Activated CD4-positive, alpha-beta memory T cell treated with anti-CD3 and anti-CD28 coated beads, Interleukin-2, amount 10 ng/mL, durations not matched to agents 7 days and 5 days (primary cell): Measurements from ENCODE around the gene CHD5. TPM values are rescaled to one million over a fixed set of nuclear protein-coding genes. Genes with fewer than 3 reads are reported as not detected.

Experiments used
- CTCF ChIA-PET: fragments of 350-600 bp; sonication (Branson Sonifier 250); formaldehyde crosslinking; loops from one replicate; lab custom pipeline; 2021; ENCODE audit warnings: antibody characterized with exemption, inconsistent platforms; lab: Charles Lee
- POLR2A ChIA-PET: fragments of 350-600 bp; sonication (Branson Sonifier 250); formaldehyde crosslinking; loops from one replicate; lab custom pipeline; 2021; ENCODE audit warnings: antibody characterized with exemption; lab: Charles Lee
- DNase-seq: peaks from one replicate; pipeline ENCODE4 v3.0.0-alpha.2; 2020
- H3K27ac Mint-ChIP-seq: one replicate; pipeline ENCODE4 v1.8.0; 2021; ENCODE audit warnings: mild to moderate bottlenecking, mixed read lengths
- H3K27me3 Mint-ChIP-seq: one replicate; pipeline ENCODE4 v1.8.0; 2021; ENCODE audit warnings: mixed read lengths
- H3K36me3 Mint-ChIP-seq: one replicate; pipeline ENCODE4 v1.8.0; 2021; ENCODE audit warnings: low read depth, mixed read lengths
- H3K4me1 Mint-ChIP-seq: one replicate; pipeline ENCODE4 v1.8.0; 2021; ENCODE audit warnings: mixed read lengths
- H3K4me3 Mint-ChIP-seq: one replicate; pipeline ENCODE4 v1.8.0; 2021; ENCODE audit warnings: mild to moderate bottlenecking, mixed read lengths
- H3K9me3 Mint-ChIP-seq: one replicate; pipeline ENCODE4 v1.8.0; 2021; ENCODE audit warnings: mixed read lengths
- total RNA-seq, 2 experiments: library from RNA; stranded (reverse); gene quantifications; one replicate each; pipeline ENCODE4 v1.2.3, GENCODE V29; 2021

CHD5 gene
- total RNA-seq, 2 experiments from 2014 or later = 0.10 to 0.18 TPM

DNA sequence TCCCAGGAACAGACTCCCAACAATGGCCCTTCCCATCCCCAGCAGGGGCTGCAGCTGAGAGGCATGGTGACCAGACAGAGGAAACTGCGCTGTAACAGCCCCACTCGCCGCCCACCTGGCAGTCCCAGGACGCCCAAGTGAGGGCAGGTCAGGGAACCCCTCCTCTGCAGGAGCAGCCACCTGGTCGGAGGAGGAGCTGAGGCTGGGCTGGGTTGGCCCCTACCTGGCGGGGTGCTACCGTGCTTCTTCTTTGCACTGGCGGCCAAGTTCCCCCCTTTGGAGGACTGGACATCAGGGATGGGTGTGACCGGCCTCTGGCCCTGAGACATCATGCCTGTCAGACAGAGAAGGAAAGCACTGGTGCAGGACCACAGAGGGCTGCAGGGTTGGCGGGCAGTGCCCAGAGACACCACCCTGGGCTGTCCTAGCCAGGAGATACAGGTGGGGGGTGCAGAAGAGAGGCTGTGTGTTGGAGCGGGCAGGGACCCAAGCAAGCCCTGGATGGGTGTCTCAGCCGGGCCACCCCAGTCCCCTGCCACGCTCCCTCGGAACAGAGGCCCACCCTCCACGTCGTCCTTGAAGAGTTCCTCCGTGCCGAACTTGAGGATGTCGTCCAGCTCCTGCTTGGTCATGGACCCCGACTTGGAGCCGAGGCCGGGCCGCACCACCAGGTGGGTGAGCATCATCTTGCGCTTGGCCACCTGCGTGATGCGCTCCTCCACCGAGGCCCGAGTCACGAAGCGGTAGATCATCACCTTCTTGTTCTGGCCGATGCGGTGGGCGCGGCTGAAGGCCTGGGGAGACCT lies 51.6 kb downstream of the CHD5 start:
- H3K27ac Mint-ChIP-seq = no peak overlapping the region
- ChIA-PET CTCF (no interaction called here), POLR2A (no interaction called here)
- no peaks in the 10 kb centered on the region for H3K27me3 Mint-ChIP-seq
- no peak overlapping the region for H3K4me3 Mint-ChIP-seq
- DNase-seq = no peak
- no peaks in the 10 kb centered on the region for H3K36me3 Mint-ChIP-seq
- H3K4me1 Mint-ChIP-seq = peaks cover 2% of the 10 kb centered on the region
- H3K9me3 Mint-ChIP-seq = peaks cover 3% of the 10 kb centered on the region

DNA sequence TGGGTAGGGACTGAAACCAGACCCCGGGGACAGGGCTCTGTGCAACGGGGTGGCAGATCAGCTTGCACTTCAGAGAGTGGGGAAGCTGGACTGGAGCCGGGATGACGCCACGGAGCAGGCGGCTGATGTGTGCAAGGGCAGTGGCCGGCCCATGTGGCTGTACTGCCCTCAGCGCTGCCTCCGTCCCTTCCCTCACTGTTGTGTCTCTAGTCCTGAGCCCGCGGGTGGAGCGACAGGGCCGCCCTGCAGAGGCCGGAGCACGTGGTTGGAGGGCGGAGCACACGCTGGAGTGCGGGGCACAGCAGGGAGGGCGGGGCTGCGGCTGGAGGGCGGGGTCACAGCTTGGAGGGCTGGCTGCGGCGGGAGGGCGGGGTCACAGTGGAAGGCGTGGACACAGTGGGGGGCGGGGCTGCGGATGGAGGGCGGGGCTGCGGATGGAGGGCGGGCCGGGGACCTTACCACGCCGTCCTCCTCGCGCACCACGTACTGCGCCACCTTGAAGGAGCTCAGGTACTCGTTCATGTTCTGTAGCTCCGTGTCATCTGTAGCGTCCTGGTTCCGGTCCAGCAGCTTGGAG lies 52.4 kb downstream of the CHD5 start:
- H3K27me3 Mint-ChIP-seq = no peaks in the 10 kb centered on the region
- ChIA-PET CTCF (no interaction called here), POLR2A (no interaction called here)
- H3K4me1 Mint-ChIP-seq = peaks cover 2% of the 10 kb centered on the region
- peaks cover 3% of the 10 kb centered on the region for H3K9me3 Mint-ChIP-seq
- H3K36me3 Mint-ChIP-seq = no peaks in the 10 kb centered on the region
- no peak overlapping the region for H3K4me3 Mint-ChIP-seq
- H3K27ac Mint-ChIP-seq = no peak overlapping the region
- peak; percentile 76 for DNase-seq

DNA sequence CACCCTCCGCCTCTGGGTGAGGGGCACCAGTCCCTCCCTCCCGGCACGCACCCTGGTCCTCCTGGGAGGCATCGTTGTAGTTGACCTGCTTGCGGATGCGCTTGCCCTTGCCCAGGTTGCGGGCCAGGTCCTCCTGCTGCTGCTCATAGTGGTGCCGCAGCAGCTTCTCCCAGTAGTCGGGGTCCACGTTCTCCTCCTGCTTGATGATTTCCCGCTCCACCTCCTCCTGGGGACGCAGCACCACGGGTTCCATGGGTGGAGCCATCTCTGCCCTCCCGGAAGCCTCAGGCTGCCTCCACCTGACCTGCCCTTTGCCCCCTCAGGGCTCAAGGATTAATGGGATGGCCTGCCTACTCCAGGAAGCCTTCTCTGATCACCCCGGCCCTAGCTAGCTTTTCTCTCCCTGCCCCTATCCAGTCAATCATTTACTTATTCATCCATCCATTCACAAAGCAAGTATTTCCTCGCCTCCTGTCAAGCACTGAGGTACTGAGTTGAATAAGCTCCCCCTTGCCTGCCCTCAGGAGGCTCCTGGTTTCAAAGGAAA lies 53.5 kb downstream of the CHD5 start:
- Mint-ChIP-seq H3K27me3 (no peaks in the 10 kb centered on the region), H3K4me3 (no peak overlapping the region), H3K27ac (no peak overlapping the region), H3K4me1 (peaks cover 2% of the 10 kb centered on the region), H3K36me3 (no peaks in the 10 kb centered on the region), H3K9me3 (no peaks in the 10 kb centered on the region)
- ChIA-PET CTCF (no interaction called here), POLR2A (no interaction called here)
- DNase-seq = no peak

DNA sequence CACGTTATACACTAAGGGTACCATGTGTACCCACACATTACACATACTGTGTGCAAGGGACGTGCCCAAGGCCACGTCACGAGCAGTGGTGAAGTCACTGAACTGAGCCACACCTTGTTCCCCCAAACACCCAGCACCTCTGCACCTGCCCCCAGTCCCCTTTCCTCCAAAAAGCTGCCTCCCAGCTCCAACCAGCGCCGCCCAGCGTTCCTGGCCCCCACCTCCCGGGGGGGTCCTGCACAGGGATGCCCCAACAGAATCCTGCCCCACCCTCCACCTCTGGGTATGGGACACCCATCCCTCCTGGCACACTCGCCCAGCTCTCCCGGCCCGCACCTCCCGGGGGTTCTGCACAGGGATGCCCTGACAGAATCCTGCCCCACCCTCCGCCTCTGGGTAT lies 54.1 kb downstream of the CHD5 start:
- H3K27ac Mint-ChIP-seq = no peak overlapping the region
- ChIA-PET CTCF (no interaction called here), POLR2A (no interaction called here)
- no peaks in the 10 kb centered on the region for H3K9me3 Mint-ChIP-seq
- no peaks in the 10 kb centered on the region for H3K36me3 Mint-ChIP-seq
- no peak for DNase-seq
- peaks cover 2% of the 10 kb centered on the region for H3K4me1 Mint-ChIP-seq
- no peaks in the 10 kb centered on the region for H3K27me3 Mint-ChIP-seq
- no peak overlapping the region for H3K4me3 Mint-ChIP-seq

DNA sequence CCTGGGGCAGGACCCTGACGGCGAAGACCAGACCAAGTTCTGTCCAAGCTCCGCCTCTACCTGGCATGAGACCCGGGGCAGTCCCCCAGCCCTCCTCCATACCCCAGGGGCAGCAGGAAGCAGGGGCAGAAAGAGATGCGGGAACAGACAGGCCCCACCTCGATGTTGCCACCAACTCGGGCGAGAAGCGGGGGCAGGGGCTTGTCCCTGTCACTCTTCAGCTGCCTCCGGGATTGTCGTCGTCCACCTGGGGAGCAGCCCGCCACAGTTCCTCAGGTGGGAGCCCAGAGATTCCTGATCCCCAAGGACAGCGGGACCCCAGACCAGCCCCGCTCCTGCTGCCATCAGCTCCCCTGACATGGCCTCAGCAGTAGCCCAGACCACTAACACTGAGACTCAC lies 54.8 kb downstream of the CHD5 start:
- H3K9me3 Mint-ChIP-seq = no peaks in the 10 kb centered on the region
- CTCF ChIA-PET = no interaction called here
- no peaks in the 10 kb centered on the region for H3K36me3 Mint-ChIP-seq
- H3K4me1 Mint-ChIP-seq = peaks cover 2% of the 10 kb centered on the region
- POLR2A ChIA-PET = no interaction called here
- no peaks in the 10 kb centered on the region for H3K27me3 Mint-ChIP-seq
- DNase-seq = no peak
- no peak overlapping the region for H3K27ac Mint-ChIP-seq
- no peak overlapping the region for H3K4me3 Mint-ChIP-seq

DNA sequence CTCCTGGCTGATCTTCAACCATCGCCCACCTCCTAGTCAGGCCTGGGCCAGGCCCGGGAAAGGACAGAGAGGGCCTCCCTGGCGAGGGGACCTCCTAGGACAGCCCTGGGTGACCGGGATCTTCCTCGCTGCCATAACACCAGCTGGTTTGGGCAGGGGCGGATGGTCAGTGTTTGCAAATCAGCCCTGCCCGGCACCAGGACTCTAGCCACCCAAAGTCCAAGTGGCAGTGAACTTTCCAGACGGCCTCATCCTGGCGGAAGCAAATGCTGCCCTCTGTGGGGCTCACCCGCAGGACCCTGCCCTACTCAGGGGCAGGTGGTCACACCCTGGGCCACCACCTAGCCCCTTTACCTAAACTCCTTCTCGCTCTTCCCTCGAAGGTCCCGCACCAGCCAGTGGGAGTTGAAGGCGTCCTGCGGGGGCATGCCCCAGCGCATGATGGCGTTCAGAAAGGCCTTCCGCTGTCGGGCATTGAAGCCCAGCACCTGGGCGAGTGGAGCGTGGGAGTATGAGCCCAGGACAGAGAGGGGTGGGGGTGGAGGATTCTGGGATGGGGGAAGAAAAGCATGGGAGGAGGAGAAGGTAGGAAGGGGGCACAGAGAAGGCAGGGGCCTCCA lies 55.3 kb downstream of the CHD5 start:
- no peak for DNase-seq
- no peak overlapping the region for H3K4me3 Mint-ChIP-seq
- H3K27me3 Mint-ChIP-seq = no peaks in the 10 kb centered on the region
- H3K4me1 Mint-ChIP-seq = peaks cover 2% of the 10 kb centered on the region
- ChIA-PET POLR2A (no interaction called here), CTCF (no interaction called here)
- no peak overlapping the region for H3K27ac Mint-ChIP-seq
- H3K36me3 Mint-ChIP-seq = no peaks in the 10 kb centered on the region
- H3K9me3 Mint-ChIP-seq = no peaks in the 10 kb centered on the region

DNA sequence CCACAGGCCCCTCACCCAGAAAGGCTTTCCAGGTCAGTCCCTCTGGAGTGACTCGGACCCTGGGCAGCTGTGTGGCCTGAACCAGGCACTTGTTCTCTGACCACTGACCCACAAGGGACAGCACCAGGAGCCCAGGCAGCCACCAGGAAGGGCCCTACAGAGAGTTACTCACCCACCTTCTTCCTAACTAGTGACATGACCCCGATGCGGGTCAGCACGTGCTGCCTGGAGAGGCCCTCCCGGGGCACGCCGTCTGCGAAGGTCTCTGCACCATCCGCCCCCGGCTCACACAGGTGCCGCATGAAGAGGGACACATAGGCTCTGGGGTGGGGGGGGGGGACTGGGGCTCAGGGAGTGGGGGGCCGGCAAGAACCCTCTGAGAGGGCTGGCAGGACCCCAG lies 55.8 kb downstream of the CHD5 start:
- Mint-ChIP-seq H3K9me3 (no peaks in the 10 kb centered on the region), H3K4me1 (peaks cover 2% of the 10 kb centered on the region), H3K27me3 (no peaks in the 10 kb centered on the region), H3K27ac (no peak overlapping the region), H3K36me3 (no peaks in the 10 kb centered on the region), H3K4me3 (no peak overlapping the region)
- DNase-seq = no peak
- POLR2A ChIA-PET = no interaction called here
- CTCF ChIA-PET = no interaction called here

DNA sequence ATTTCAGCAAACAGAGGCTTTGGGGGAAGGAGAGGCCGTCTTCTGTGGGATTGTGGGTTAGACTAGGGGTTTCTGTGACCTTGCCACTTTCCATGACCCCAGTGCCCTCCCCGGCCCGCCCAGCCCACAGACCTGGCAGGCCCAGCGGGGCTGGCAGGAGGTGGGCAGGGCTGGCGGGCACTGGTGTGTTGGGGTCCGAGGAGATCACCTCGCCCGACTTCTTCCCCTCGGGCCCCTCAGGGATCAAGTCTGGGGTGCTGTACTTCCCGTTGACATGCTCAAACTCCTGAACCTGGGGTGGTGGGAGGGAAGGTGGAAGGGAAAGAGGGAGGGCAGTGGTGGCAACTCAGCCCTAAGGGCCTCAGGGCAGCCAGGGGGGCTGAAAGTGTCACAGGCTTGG lies 56.3 kb downstream of the CHD5 start:
- DNase-seq = no peak
- POLR2A ChIA-PET = no interaction called here
- Mint-ChIP-seq H3K4me1 (peaks cover 2% of the 10 kb centered on the region), H3K36me3 (no peaks in the 10 kb centered on the region), H3K9me3 (no peaks in the 10 kb centered on the region), H3K27ac (no peak overlapping the region), H3K27me3 (no peaks in the 10 kb centered on the region), H3K4me3 (no peak overlapping the region)
- CTCF ChIA-PET = no interaction called here

DNA sequence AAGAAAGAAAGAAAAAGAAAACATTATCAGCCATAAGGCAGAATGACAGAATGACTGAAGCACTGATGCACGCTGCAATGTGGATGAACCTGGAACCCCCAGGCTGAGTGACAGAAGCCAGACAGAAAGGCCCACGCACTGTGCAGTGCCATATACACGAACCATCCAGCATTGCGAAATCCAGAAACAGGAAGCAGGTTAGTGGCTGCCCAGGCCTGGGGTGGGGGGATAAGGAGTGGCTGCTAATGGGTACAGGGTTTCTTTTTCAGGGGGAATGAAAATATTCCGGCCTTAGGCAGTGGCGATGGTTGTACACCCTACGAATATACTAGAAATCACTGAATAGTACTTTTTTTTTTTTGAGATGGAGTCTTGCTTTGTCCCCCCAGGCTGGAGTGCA lies 57.0 kb downstream of the CHD5 start:
- H3K36me3 Mint-ChIP-seq = no peaks in the 10 kb centered on the region
- no peak overlapping the region for H3K4me3 Mint-ChIP-seq
- no peaks in the 10 kb centered on the region for H3K9me3 Mint-ChIP-seq
- ChIA-PET CTCF (no interaction called here), POLR2A (no interaction called here)
- H3K27me3 Mint-ChIP-seq = peaks cover 1% of the 10 kb centered on the region
- peaks cover 2% of the 10 kb centered on the region for H3K4me1 Mint-ChIP-seq
- no peak for DNase-seq
- H3K27ac Mint-ChIP-seq = no peak overlapping the region

DNA sequence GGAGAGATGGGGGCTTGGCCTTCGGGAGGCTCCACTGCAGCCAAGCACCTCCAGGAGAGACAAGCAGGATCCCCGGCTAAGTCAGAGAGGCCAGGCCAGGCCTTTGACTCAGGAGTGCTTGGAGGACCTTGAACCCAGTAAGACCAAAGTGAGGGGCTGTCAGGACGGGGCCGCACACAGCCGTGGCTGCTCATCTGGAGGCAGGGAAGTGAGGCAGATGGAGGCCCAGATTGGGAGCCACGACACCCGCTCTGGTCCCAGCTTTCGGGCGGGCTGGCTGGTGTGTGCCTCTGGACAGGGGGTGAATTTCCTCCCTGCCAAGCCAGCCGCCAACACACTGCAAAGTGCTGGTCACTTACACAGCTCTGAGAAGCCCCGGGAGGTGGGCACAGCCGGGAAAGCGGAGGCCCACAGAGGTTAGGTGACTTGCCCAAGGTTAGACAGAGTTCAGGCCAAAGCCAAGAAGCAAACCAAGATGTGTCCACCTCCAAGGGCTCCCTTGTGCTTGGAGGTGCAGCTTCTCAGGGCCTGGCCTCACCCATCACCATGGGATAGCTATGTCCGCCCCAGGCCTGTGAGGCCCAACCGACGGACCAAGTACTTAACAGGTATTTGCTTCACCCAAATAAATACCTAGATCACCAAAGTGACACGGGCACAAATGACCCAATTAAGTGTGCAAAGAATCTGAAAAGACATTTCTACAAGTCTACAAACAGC lies 58.3 kb downstream of the CHD5 start:
- Mint-ChIP-seq H3K27ac (no peak overlapping the region), H3K4me1 (no peaks in the 10 kb centered on the region), H3K4me3 (no peak overlapping the region), H3K9me3 (no peaks in the 10 kb centered on the region), H3K27me3 (peaks cover 5% of the 10 kb centered on the region), H3K36me3 (no peaks in the 10 kb centered on the region)
- no peak for DNase-seq
- ChIA-PET POLR2A (no interaction called here), CTCF (no interaction called here)

DNA sequence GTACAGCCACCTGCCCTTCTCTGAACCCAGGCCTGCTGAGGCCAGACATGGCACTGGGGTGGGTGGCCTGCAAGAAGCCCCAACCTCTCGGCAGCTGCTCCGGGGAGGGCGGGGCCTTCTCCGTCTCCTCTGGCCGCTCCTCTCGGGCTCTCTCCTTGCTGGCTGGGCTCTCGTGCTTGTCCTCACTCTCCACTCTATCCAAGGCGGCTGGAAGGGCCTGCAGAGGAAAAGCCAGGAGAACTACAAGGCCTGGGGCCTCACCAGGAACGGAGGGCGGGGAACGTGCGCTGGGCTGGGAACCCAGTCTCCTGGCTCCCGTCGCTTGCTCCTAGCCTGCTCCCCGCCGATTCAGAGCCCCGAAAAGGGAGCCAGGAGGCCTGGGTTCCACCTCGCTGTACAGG lies 59.1 kb downstream of the CHD5 start:
- Mint-ChIP-seq H3K4me1 (peaks cover 1% of the 10 kb centered on the region), H3K27me3 (peaks cover 11% of the 10 kb centered on the region), H3K27ac (no peak overlapping the region), H3K4me3 (no peak overlapping the region), H3K9me3 (no peaks in the 10 kb centered on the region), H3K36me3 (no peaks in the 10 kb centered on the region)
- ChIA-PET POLR2A (no interaction called here), CTCF (no interaction called here)
- no peak for DNase-seq

DNA sequence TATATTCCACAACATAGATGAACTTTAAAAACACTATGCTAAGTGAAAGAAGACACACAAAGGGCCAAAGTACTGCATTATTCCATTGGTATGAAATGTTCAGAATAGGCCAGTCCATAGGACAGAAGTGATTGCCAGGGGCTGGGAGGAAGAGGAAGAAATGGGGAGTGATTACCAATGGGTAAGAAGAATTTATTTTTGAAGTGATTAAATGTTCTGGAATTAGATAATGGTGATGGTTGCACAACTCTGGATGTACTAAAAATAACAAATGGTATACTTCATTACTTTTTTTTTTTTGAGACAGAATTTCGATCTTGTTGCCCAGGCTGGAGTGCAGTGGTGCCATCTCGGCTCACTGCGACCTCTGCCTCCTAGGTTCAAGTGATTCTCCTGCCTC lies 61.7 kb downstream of the CHD5 start:
- Mint-ChIP-seq H3K4me3 (no peak overlapping the region), H3K4me1 (peaks cover 1% of the 10 kb centered on the region), H3K27me3 (peaks cover 11% of the 10 kb centered on the region), H3K9me3 (no peaks in the 10 kb centered on the region), H3K36me3 (no peaks in the 10 kb centered on the region), H3K27ac (no peak overlapping the region)
- ChIA-PET POLR2A (no interaction called here), CTCF (no interaction called here)
- DNase-seq = no peak

DNA sequence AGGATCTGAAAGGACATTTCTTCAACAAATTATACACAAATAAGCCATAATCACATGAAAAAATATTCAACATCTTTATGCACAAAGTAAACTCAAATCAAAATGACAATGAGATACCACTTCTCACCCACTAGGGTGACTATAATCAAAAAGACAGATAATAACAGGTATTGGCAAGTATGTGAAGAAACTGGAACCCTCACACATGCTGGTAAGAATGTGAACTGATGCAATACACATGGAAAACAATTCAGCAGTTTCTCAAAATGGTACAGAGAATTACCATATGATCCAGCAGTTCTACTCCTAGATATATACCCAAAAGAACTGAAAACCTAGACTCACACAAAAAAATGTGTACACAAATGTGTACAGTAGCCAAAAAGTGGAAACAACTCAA lies 62.5 kb downstream of the CHD5 start:
- H3K4me3 Mint-ChIP-seq = no peak overlapping the region
- CTCF ChIA-PET = no interaction called here
- peaks cover 11% of the 10 kb centered on the region for H3K27me3 Mint-ChIP-seq
- POLR2A ChIA-PET = no interaction called here
- H3K4me1 Mint-ChIP-seq = peaks cover 1% of the 10 kb centered on the region
- DNase-seq = no peak
- no peaks in the 10 kb centered on the region for H3K36me3 Mint-ChIP-seq
- H3K9me3 Mint-ChIP-seq = no peaks in the 10 kb centered on the region
- no peak overlapping the region for H3K27ac Mint-ChIP-seq
